NCI-H748 (cell line): ENCODE data around the gene VAV2.
"Not testable (repeated sequence)": the region's sequence is repeated elsewhere in the genome, so short reads cannot be mapped to it uniquely, and the experiment has no call there.

Source experiments
- DNase-seq: peaks from one replicate; lab custom pipeline; 2025; ENCODE audit not compliant: unreplicated experiment; lab: John Stamatoyannopoulos, UW

Gene VAV2

GRCh38 chr9:133924453-133924852 is 67.7 kb downstream of the VAV2 start:
- no peak for DNase-seq

- DNase-seq: not testable (repeated sequence)
These were observed 68.5 kb downstream of the VAV2 start for GRCh38 chr9:133923608-133924007.

GRCh38 chr9:133921866-133922265 is 70.3 kb downstream of the VAV2 start:
- no peak for DNase-seq

- no peak for DNase-seq
These were observed 71.7 kb downstream of the VAV2 start for GRCh38 chr9:133920471-133920870.

GRCh38 chr9:133919253-133920115 is 72.6 kb downstream of the VAV2 start:
- DNase-seq: no peak

GRCh38 chr9:133918111-133918813 is 73.9 kb downstream of the VAV2 start:
- DNase-seq: no peak

- DNase-seq: no peak
These were observed 74.7 kb downstream of the VAV2 start for GRCh38 chr9:133917375-133917774.

- DNase-seq: no peak
These were observed 76.0 kb downstream of the VAV2 start for GRCh38 chr9:133916159-133916541.

- DNase-seq: no peak
These were observed 76.5 kb downstream of the VAV2 start for GRCh38 chr9:133915534-133916158.

GRCh38 chr9:133914442-133915342 is 77.4 kb downstream of the VAV2 start:
- DNase-seq: no peak

GRCh38 chr9:133913571-133914369 is 78.4 kb downstream of the VAV2 start:
- DNase-seq: no peak

- DNase-seq: no peak
These were observed 81.1 kb downstream of the VAV2 start for GRCh38 chr9:133910855-133911514.

GRCh38 chr9:133906932-133907910 is 84.9 kb downstream of the VAV2 start:
- no peak for DNase-seq

GRCh38 chr9:133906218-133906617 is 85.9 kb downstream of the VAV2 start:
- DNase-seq: no peak

- no peak for DNase-seq
These were observed 86.6 kb downstream of the VAV2 start for GRCh38 chr9:133905493-133905892.

GRCh38 chr9:133904346-133905090 is 87.6 kb downstream of the VAV2 start:
- DNase-seq: no peak

- no peak for DNase-seq
These were observed 90.8 kb downstream of the VAV2 start for GRCh38 chr9:133901184-133901835.
